T-helper 17 cell (primary cell): Measurements from ENCODE around the gene RNF150. TPM values are rescaled to one million over a fixed set of nuclear protein-coding genes. Genes with fewer than 3 reads are reported as not detected.

Source experiments
- ATAC-seq: fragments of 150-1000 bp; cut with Tn5 transposase; 2 replicates; pipeline ENCODE4 v1.10.0; 2021; ENCODE audit warnings: mild to moderate bottlenecking, moderate library complexity
- DNase-seq, 3 donors: peaks; one replicate each; pipeline versions ENCODE4 v3.0.0 to v3.0.0-alpha.2; 2020 to 2021
- H3K9me3 ChIP-seq: one replicate; pipeline ENCODE4 v1.7.0; 2013; ENCODE audit warnings: low read length, mild to moderate bottlenecking; ENCODE audit not compliant: control insufficient read depth, poor library complexity, severe bottlenecking
- H3K27ac Mint-ChIP-seq: one replicate; pipeline ENCODE4 v1.8.0; 2022; ENCODE audit warnings: mild to moderate bottlenecking, moderate library complexity, mixed read lengths
- H3K27me3 Mint-ChIP-seq: one replicate; pipeline ENCODE4 v1.8.0; 2022; ENCODE audit warnings: mixed read lengths
- H3K36me3 Mint-ChIP-seq: one replicate; pipeline ENCODE4 v1.8.0; 2022; ENCODE audit warnings: low read depth, mixed read lengths
- H3K4me1 Mint-ChIP-seq: one replicate; pipeline ENCODE4 v1.8.0; 2022; ENCODE audit warnings: mild to moderate bottlenecking, mixed read lengths
- H3K4me3 Mint-ChIP-seq: one replicate; pipeline ENCODE4 v1.8.0; 2022; ENCODE audit warnings: mild to moderate bottlenecking, moderate library complexity, mixed read lengths
- total RNA-seq, 4 donors: library from RNA in 2 of 4; stranded (reverse) in 2 of 4; gene quantifications; one replicate each; pipeline ENCODE4 v1.2.3 and lab custom pipeline; 2022 to 2026

RNF150 gene
- total RNA-seq, 2 donors from 2014 or later = not detected

GRCh38 chr4:140861359-140862176, 271.7 kb downstream of the RNF150 start:
- no peaks in the 10 kb centered on the region for H3K36me3 Mint-ChIP-seq
- ATAC-seq = peak; percentile 62
- peak in 1 of 3 donors; percentile 7 for DNase-seq
- H3K27ac Mint-ChIP-seq = no peak overlapping the region
- peaks cover 11% of the 10 kb centered on the region for H3K4me1 Mint-ChIP-seq
- no peaks in the 10 kb centered on the region for H3K9me3 ChIP-seq
- no peak overlapping the region for H3K4me3 Mint-ChIP-seq
- peaks cover 56% of the 10 kb centered on the region for H3K27me3 Mint-ChIP-seq

- H3K4me1 Mint-ChIP-seq = peaks cover 11% of the 10 kb centered on the region
- peaks cover 58% of the 10 kb centered on the region for H3K27me3 Mint-ChIP-seq
- DNase-seq (no peak), ATAC-seq (no peak)
- H3K4me3 Mint-ChIP-seq = no peak overlapping the region
- H3K9me3 ChIP-seq = no peaks in the 10 kb centered on the region
- H3K36me3 Mint-ChIP-seq = no peaks in the 10 kb centered on the region
- H3K27ac Mint-ChIP-seq = no peak overlapping the region
These were observed 274.4 kb downstream of the RNF150 start for GRCh38 chr4:140858897-140859296.

DNA sequence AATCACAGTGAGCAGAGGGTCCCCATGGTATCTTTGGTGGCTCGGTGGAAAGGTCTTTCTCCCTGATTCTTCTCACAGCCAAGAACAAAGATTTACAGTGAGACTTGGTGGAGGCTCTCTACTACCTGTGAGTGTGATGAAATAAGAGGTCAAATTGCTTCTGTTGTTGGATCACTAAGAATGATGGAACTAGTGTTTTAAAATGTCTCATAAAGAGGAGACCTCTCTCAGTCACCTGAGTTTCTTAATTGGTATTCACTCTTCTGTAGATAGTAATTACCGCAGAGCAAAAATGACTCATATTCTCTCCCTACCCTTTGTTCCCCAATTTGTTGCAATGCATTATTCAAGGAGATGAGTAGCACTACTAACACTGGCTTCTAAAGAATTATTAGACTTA, 276.2 kb downstream of the RNF150 start:
- peaks cover 50% of the 10 kb centered on the region for H3K27me3 Mint-ChIP-seq
- no peak overlapping the region for H3K27ac Mint-ChIP-seq
- H3K36me3 Mint-ChIP-seq = peaks cover 2% of the 10 kb centered on the region
- DNase-seq (no peak), ATAC-seq (no peak)
- H3K4me3 Mint-ChIP-seq = no peak overlapping the region
- no peaks in the 10 kb centered on the region for H3K9me3 ChIP-seq
- H3K4me1 Mint-ChIP-seq = no peaks in the 10 kb centered on the region

DNA sequence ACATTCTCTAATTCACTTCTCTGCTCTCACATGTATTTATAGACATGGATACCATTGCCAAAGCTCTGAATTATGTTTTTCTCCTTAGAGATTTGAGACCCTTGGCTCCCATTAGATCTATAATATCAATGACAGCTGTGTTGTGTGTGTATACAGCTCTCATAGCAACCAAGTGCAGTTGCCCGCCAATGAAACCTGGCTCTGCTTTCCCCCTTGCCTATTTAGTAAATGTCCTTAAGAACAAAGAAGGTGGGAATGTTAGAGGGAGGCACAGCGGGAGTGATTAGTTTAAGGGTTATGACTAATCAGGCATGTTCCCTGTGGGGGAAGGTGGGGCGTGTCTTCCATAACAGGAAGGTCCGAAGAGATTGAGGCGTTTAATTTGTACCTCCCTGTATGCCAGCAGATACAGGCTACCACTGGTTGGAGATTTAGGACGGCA, 276.6 kb downstream of the RNF150 start:
- ATAC-seq (no peak), DNase-seq (no peak)
- H3K36me3 Mint-ChIP-seq = peaks cover 2% of the 10 kb centered on the region
- peaks cover 46% of the 10 kb centered on the region for H3K27me3 Mint-ChIP-seq
- no peak overlapping the region for H3K4me3 Mint-ChIP-seq
- H3K4me1 Mint-ChIP-seq = no peaks in the 10 kb centered on the region
- H3K9me3 ChIP-seq = no peaks in the 10 kb centered on the region
- no peak overlapping the region for H3K27ac Mint-ChIP-seq

GRCh38 chr4:140854168-140854567, 279.1 kb downstream of the RNF150 start:
- H3K4me3 Mint-ChIP-seq = no peak overlapping the region
- ATAC-seq = no peak
- no peaks in the 10 kb centered on the region for H3K9me3 ChIP-seq
- no peak overlapping the region for H3K27ac Mint-ChIP-seq
- H3K4me1 Mint-ChIP-seq = no peaks in the 10 kb centered on the region
- peaks cover 4% of the 10 kb centered on the region for H3K36me3 Mint-ChIP-seq
- peaks cover 56% of the 10 kb centered on the region for H3K27me3 Mint-ChIP-seq
- no peak for DNase-seq

GRCh38 chr4:140851804-140852203, 281.5 kb downstream of the RNF150 start:
- Mint-ChIP-seq H3K4me1 (peaks cover under 1% of the 10 kb centered on the region), H3K27ac (no peak overlapping the region), H3K4me3 (no peak overlapping the region), H3K27me3 (peaks cover 57% of the 10 kb centered on the region), H3K36me3 (peaks cover 4% of the 10 kb centered on the region)
- ATAC-seq (no peak), DNase-seq (no peak)
- H3K9me3 ChIP-seq = no peaks in the 10 kb centered on the region

DNA sequence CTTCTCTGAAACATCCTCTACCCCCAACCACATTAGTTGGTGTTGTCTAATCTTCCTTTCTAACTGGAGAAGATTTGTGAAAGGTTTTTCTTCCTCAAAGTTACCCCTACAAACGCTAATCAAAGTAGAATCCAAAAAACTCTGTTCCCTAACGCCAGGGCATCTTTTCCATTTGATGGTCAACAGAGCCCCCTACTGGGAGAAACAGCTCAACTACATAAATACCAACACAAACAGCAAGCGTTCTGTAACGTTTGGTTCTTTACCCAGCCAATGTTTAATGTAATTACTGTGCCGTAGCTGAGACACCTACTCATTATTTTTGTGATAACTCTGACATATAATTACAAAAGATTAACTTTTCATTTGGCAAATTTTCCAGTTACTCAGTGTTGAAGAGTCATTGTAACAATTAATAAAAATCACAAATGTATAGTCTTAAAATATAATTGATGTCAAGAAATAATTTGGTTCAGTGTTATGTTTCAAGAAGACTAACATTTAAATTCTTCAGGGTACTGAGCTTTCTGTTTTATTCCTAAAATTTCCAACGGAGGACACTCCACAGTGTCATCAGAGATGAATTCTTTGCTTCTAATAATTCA, 282.1 kb downstream of the RNF150 start:
- H3K4me1 Mint-ChIP-seq = peaks cover 3% of the 10 kb centered on the region
- no peak overlapping the region for H3K4me3 Mint-ChIP-seq
- DNase-seq (no peak), ATAC-seq (no peak)
- H3K27me3 Mint-ChIP-seq = peaks cover 57% of the 10 kb centered on the region
- H3K9me3 ChIP-seq = no peaks in the 10 kb centered on the region
- H3K36me3 Mint-ChIP-seq = peaks cover 4% of the 10 kb centered on the region
- no peak overlapping the region for H3K27ac Mint-ChIP-seq

- H3K27me3 Mint-ChIP-seq = peaks cover 48% of the 10 kb centered on the region
- DNase-seq (no peak), ATAC-seq (no peak)
- H3K36me3 Mint-ChIP-seq = peaks cover 4% of the 10 kb centered on the region
- H3K9me3 ChIP-seq = no peaks in the 10 kb centered on the region
- H3K27ac Mint-ChIP-seq = no peak overlapping the region
- no peak overlapping the region for H3K4me3 Mint-ChIP-seq
- H3K4me1 Mint-ChIP-seq = peaks cover 3% of the 10 kb centered on the region
These were observed 283.7 kb downstream of the RNF150 start for GRCh38 chr4:140849526-140849925.

DNA sequence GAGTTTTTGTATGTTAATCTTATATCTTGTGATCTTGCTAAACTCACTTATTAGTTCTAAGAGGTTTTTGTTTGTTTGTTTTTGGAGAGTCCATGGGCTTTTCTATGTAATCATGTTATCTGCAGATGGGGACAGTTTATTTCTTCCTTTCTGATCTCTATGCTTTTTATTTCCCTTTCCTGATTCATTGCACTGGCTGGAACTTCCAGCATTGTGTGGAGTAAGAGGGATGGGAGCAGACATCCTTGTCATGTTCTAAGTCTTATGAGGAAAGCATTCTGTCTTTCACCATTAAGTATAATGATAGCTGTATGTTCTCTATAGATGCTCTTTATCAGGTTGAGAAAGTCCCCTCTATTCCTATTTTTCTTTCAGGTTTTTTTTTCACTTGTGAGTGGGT, 286.5 kb downstream of the RNF150 start:
- no peak for ATAC-seq
- Mint-ChIP-seq H3K4me3 (no peak overlapping the region), H3K27ac (no peak overlapping the region)

DNA sequence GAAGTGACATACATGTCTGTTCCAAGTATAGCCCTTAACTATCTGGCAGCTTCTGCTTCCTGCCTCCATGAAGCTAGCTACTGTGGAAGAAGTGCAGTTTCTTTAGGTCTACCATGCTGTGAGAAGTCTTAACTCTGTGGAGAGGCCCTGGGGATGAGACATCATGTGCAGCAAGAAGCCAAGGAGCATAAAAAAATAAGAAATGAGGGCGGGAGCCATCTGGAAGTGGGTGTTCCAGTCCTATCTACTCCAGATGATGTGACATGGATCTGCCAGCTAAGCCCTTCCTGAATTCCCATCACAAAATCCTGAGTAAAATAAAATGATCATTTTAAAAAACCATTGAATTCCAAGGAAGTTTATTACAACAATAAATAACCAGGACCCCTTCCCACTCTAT, 289.2 kb downstream of the RNF150 start:
- peaks cover 3% of the 10 kb centered on the region for H3K4me1 Mint-ChIP-seq
- no peaks in the 10 kb centered on the region for H3K36me3 Mint-ChIP-seq
- DNase-seq = no peak

More for the DNA sequence above, 286.5 kb downstream of the RNF150 start:
- Mint-ChIP-seq H3K27me3 (peaks cover 40% of the 10 kb centered on the region), H3K4me1 (peaks cover 3% of the 10 kb centered on the region), H3K36me3 (peaks cover 2% of the 10 kb centered on the region)
- no peak for DNase-seq
- H3K9me3 ChIP-seq = no peaks in the 10 kb centered on the region

DNA sequence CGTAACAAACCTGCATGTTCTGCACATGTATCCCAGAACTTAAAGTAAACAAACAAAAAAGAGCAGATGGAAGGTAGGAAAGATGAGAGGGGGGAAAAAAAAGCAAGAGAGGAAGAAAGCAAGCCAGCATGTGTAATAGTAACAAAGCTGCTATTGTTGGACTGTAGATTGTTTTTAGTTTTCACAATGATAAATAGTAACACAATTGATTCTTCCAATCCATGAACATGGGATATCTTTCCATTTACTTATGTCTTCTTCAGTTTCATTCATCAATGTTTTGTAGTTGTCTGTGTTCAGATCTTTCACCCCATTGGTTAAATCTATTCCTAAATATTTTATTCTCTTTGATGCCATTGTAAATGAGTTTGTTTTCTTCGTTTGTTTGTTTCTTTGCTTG, 292.1 kb downstream of the RNF150 start:
- Mint-ChIP-seq H3K27ac (no peak overlapping the region), H3K4me3 (no peak overlapping the region), H3K4me1 (no peaks in the 10 kb centered on the region), H3K27me3 (peaks cover 12% of the 10 kb centered on the region), H3K36me3 (no peaks in the 10 kb centered on the region)
- DNase-seq (no peak), ATAC-seq (no peak)
- H3K9me3 ChIP-seq = no peaks in the 10 kb centered on the region

More for the DNA sequence above, 289.2 kb downstream of the RNF150 start:
- Mint-ChIP-seq H3K27me3 (peaks cover 27% of the 10 kb centered on the region), H3K4me3 (no peak overlapping the region), H3K27ac (no peak overlapping the region)
- no peaks in the 10 kb centered on the region for H3K9me3 ChIP-seq
- no peak for ATAC-seq

GRCh38 chr4:140839888-140840790, 293.1 kb downstream of the RNF150 start:
- ATAC-seq (no peak), DNase-seq (no peak)
- Mint-ChIP-seq H3K4me1 (no peaks in the 10 kb centered on the region), H3K27ac (no peak overlapping the region), H3K36me3 (no peaks in the 10 kb centered on the region), H3K4me3 (no peak overlapping the region), H3K27me3 (peaks cover 12% of the 10 kb centered on the region)
- no peaks in the 10 kb centered on the region for H3K9me3 ChIP-seq

GRCh38 chr4:140839406-140839805, 293.9 kb downstream of the RNF150 start:
- no peak overlapping the region for H3K4me3 Mint-ChIP-seq
- H3K9me3 ChIP-seq = no peaks in the 10 kb centered on the region
- H3K4me1 Mint-ChIP-seq = no peaks in the 10 kb centered on the region
- no peak overlapping the region for H3K27ac Mint-ChIP-seq
- H3K36me3 Mint-ChIP-seq = no peaks in the 10 kb centered on the region
- DNase-seq = no peak
- peaks cover 12% of the 10 kb centered on the region for H3K27me3 Mint-ChIP-seq
- ATAC-seq = no peak
